DOHH2 (cell line): ENCODE measurements around the gene PEX14.

ENCODE experiments used
- H3F3A ChIP-seq: fragments of 200-600 bp; sonication (generic), shearing (Covaris generic); 2 replicates; pipeline ENCODE4 v1.6.0; 2016; ENCODE audit warnings: antibody characterized with exemption, mild to moderate bottlenecking; ENCODE audit not compliant: control insufficient read depth, insufficient read depth
- H3K27ac ChIP-seq: fragments of 200-600 bp; sonication (generic); 2 replicates; pipeline ENCODE4 v1.5.1; 2014; ENCODE audit warnings: low read depth, mild to moderate bottlenecking, low read length, moderate library complexity
- H3K27me3 ChIP-seq: fragments of 200-600 bp; sonication (generic); 2 replicates; pipeline ENCODE4 v1.6.1; 2014; ENCODE audit warnings: mild to moderate bottlenecking, low read length, mixed read lengths; ENCODE audit not compliant: control insufficient read depth
- H3K36me3 ChIP-seq: fragments of 200-600 bp; sonication (generic); 2 replicates; pipeline ENCODE4 v1.6.1; 2014; ENCODE audit warnings: mild to moderate bottlenecking, low read length, moderate library complexity, mixed read lengths; ENCODE audit not compliant: control insufficient read depth
- H3K4me1 ChIP-seq: fragments of 200-600 bp; sonication (generic); 2 replicates; pipeline ENCODE4 v1.6.1; 2014; ENCODE audit warnings: mild to moderate bottlenecking, low read length, mixed read lengths; ENCODE audit not compliant: control insufficient read depth
- H3K4me2 ChIP-seq: fragments of 200-600 bp; sonication (generic); 2 replicates; pipeline ENCODE4 v1.6.0; 2014; ENCODE audit warnings: mild to moderate bottlenecking, low read length, moderate library complexity
- H3K4me3 ChIP-seq: fragments of 200-600 bp; sonication (generic); 2 replicates; pipeline ENCODE4 v1.5.1; 2014; ENCODE audit warnings: mild to moderate bottlenecking, low read length, mixed read lengths
- H3K79me2 ChIP-seq: fragments of 200-600 bp; sonication (generic); 2 replicates; pipeline ENCODE4 v1.6.1; 2014; ENCODE audit warnings: mild to moderate bottlenecking, low read length, mixed read lengths; ENCODE audit not compliant: control insufficient read depth
- H3K9me2 ChIP-seq: fragments of 200-600 bp; sonication (generic); replicated peaks from 2 replicates; pipeline ENCODE4 v1.6.1; 2014; ENCODE audit warnings: mild to moderate bottlenecking, low read length, mixed read lengths; ENCODE audit not compliant: control insufficient read depth
- H3K9me3 ChIP-seq: fragments of 200-600 bp; sonication (generic); 2 replicates; pipeline ENCODE4 v1.6.1; 2014; ENCODE audit warnings: antibody characterized with exemption, low read length, mixed read lengths; ENCODE audit not compliant: control insufficient read depth, insufficient read depth
- H4K20me1 ChIP-seq: fragments of 200-600 bp; sonication (generic); 2 replicates; pipeline ENCODE4 v1.6.0; 2014; ENCODE audit warnings: low read depth, mild to moderate bottlenecking, antibody characterized with exemption, low read length, moderate library complexity; ENCODE audit not compliant: control insufficient read depth, insufficient read depth
- EZH2phosphoT487 ChIP-seq: fragments of 200-600 bp; sonication (generic); IDR thresholded peaks from 2 replicates; pipeline ENCODE4 v1.6.1; 2017; ENCODE audit warnings: borderline replicate concordance, mild to moderate bottlenecking, antibody characterized with exemption, low read length, moderate library complexity, mixed read lengths
- TF ChIP-seq, protein P1 (sequence below): fragments of 200-600 bp; sonication (generic); IDR thresholded peaks from one replicate; pipeline ENCODE4 v1.5.1; 2014; ENCODE audit warnings: antibody characterized with exemption, mild to moderate bottlenecking, low read depth, low read length; ENCODE audit not compliant: poor library complexity, severe bottlenecking

Gene PEX14

DNA sequence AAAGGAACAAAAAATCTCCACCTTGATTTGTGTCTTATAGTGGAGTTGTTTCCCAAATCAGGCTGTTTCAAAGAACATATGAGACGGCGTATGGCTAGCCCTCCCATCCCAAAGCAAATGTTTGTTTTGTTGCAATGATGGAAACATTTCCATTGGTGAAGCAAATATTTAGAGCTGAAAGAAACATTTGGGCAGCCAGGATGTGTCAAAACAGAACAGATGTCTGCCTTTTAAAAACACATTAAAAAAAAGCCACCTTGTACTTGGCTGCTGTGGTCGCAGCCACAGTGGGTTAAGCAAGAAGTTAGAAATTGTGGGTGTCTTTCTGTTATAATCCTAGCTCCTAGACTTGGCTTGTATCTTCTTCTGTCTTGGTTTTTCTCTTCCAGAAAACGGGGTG, 116.3 kb downstream of the PEX14 start:
- Histone ChIP-seq H3F3A (no peaks in the 10 kb centered on the region), H3K27me3 (no peaks in the 10 kb centered on the region), H3K79me2 (no peaks in the 10 kb centered on the region), H4K20me1 (peaks cover 3% of the 10 kb centered on the region; the same call in 1 of the 2 replicates), H3K9me3 (no peaks in the 10 kb centered on the region), H3K4me1 (peaks cover 6% of the 10 kb centered on the region), H3K27ac (no peak overlapping the region), H3K4me2 (no peak overlapping the region), H3K4me3 (no peak overlapping the region), H3K9me2 (no peaks in the 10 kb centered on the region), H3K36me3 (no peaks in the 10 kb centered on the region)
- no peak for TF ChIP-seq EZH2phosphoT487
- TF ChIP-seq, protein P1, sequence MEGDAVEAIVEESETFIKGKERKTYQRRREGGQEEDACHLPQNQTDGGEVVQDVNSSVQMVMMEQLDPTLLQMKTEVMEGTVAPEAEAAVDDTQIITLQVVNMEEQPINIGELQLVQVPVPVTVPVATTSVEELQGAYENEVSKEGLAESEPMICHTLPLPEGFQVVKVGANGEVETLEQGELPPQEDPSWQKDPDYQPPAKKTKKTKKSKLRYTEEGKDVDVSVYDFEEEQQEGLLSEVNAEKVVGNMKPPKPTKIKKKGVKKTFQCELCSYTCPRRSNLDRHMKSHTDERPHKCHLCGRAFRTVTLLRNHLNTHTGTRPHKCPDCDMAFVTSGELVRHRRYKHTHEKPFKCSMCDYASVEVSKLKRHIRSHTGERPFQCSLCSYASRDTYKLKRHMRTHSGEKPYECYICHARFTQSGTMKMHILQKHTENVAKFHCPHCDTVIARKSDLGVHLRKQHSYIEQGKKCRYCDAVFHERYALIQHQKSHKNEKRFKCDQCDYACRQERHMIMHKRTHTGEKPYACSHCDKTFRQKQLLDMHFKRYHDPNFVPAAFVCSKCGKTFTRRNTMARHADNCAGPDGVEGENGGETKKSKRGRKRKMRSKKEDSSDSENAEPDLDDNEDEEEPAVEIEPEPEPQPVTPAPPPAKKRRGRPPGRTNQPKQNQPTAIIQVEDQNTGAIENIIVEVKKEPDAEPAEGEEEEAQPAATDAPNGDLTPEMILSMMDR, result no peak

DNA sequence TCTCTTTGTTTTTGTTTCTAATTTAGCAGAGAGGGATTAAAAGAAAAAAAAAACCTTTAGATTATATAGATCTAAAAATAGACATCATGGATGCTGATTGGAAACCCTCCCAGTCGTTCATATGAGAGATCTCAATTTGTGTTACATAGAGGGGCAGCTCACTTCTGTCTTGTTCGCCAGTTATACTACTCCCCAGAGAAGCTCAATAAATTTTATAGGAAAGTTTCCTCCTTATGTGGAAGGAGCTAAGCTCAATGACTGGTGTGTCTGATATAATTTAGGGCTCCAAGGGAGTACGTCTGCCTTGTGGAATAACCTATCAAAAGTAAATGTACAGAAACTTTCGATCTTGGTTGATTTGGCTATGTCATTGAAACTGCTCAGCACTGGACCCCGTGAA, 117.6 kb downstream of the PEX14 start:
- no peaks in the 10 kb centered on the region for H3K79me2 ChIP-seq
- H4K20me1 ChIP-seq, result peaks cover 7% of the 10 kb centered on the region; the same call in 1 of the 2 replicates
- H3K4me2 ChIP-seq, result no peak overlapping the region
- no peaks in the 10 kb centered on the region for H3K36me3 ChIP-seq
- no peaks in the 10 kb centered on the region for H3K27me3 ChIP-seq
- no peak overlapping the region for H3K27ac ChIP-seq
- H3K4me1 ChIP-seq, result peaks cover 6% of the 10 kb centered on the region
- no peak overlapping the region for H3K4me3 ChIP-seq
- H3K9me2 ChIP-seq, result no peaks in the 10 kb centered on the region
- H3F3A ChIP-seq, result no peaks in the 10 kb centered on the region
- TF ChIP-seq EZH2phosphoT487, result no peak
- TF ChIP-seq, protein P1, result no peak
- no peaks in the 10 kb centered on the region for H3K9me3 ChIP-seq

DNA sequence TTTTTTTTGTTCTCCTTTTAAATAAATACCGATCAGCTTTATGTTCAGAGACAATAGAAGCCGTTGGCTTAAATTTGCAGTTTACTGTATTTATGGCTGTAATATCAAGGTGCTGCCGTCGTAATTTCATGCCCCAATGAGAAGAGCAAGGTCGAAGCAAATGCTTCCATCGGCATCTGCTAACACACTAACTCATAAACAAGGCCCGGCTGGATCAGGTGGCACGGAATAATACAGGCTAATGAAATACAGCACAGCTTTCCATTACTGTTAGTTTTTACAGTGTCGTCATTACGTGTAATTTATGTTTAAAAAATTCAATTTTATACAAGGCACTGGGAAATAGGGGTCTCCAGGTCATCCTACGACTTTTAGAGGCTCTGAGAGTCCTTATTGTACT, 119.0 kb downstream of the PEX14 start:
- Histone ChIP-seq H3K36me3 (no peaks in the 10 kb centered on the region), H3K4me2 (no peak overlapping the region), H3K4me3 (no peak overlapping the region), H3F3A (no peaks in the 10 kb centered on the region), H4K20me1 (peaks cover 7% of the 10 kb centered on the region; the same call in 1 of the 2 replicates), H3K79me2 (no peaks in the 10 kb centered on the region), H3K27ac (no peak overlapping the region), H3K27me3 (no peaks in the 10 kb centered on the region), H3K4me1 (peaks cover 6% of the 10 kb centered on the region), H3K9me3 (no peaks in the 10 kb centered on the region), H3K9me2 (no peaks in the 10 kb centered on the region)
- TF ChIP-seq, protein P1, result no peak
- TF ChIP-seq EZH2phosphoT487, result no peak
